NB4 (cell line): ENCODE data around the gene PCTP.

ENCODE experiments used
- DNase-seq: peaks from one replicate; pipeline ENCODE4 v3.0.0; 2010; ENCODE audit warnings: low read depth
- H3K4me3 ChIP-seq: one replicate; pipeline ENCODE4 v1.5.1; 2011; ENCODE audit warnings: mild to moderate bottlenecking, low read depth, low read length, moderate library complexity
- CTCF ChIP-seq: IDR thresholded peaks from one replicate; pipeline ENCODE4 v1.5.1; 2012; ENCODE audit warnings: low read depth, low read length
- MAX ChIP-seq: IDR thresholded peaks from 2 replicates; pipeline ENCODE4 v1.6.1; 2011; ENCODE audit warnings: low read depth, low read length
- MYC ChIP-seq: IDR thresholded peaks from 2 replicates; pipeline ENCODE4 v1.6.1; 2011; ENCODE audit warnings: low read depth, low read length
- POLR2A ChIP-seq: IDR thresholded peaks from 2 replicates; pipeline ENCODE4 v1.6.1; 2011; ENCODE audit warnings: mild to moderate bottlenecking; ENCODE audit not compliant: insufficient read length; ENCODE audit errors: extremely low read depth

PCTP gene

GRCh38 chr17:55784666-55785065, 33.8 kb downstream of the PCTP start:
- DNase-seq = no peak
- H3K4me3 ChIP-seq = no peak overlapping the region
- TF ChIP-seq POLR2A = no peak
- TF ChIP-seq MYC = no peak
- TF ChIP-seq MAX = no peak
- no peak for TF ChIP-seq CTCF

GRCh38 chr17:55785181-55785580, 34.3 kb downstream of the PCTP start:
- TF ChIP-seq POLR2A (no peak), MAX (no peak), CTCF (no peak), MYC (no peak)
- no peak for DNase-seq
- no peak overlapping the region for H3K4me3 ChIP-seq

GRCh38 chr17:55793272-55793671, 42.4 kb downstream of the PCTP start:
- DNase-seq = no peak
- no peak overlapping the region for H3K4me3 ChIP-seq
- TF ChIP-seq MYC (no peak), MAX (no peak), CTCF (no peak), POLR2A (no peak)

- no peak for DNase-seq
- TF ChIP-seq MAX = no peak
- no peak for TF ChIP-seq POLR2A
- TF ChIP-seq CTCF = no peak
- TF ChIP-seq MYC = no peak
These were observed 44.1 kb downstream of the PCTP start for GRCh38 chr17:55794725-55795482.

GRCh38 chr17:55806745-55807495, 56.1 kb downstream of the PCTP start:
- DNase-seq = no peak
- H3K4me3 ChIP-seq = no peak overlapping the region
- TF ChIP-seq POLR2A (no peak), MAX (no peak), CTCF (no peak), MYC (no peak)

More at GRCh38 chr17:55794725-55795482, 44.1 kb downstream of the PCTP start:
- no peak overlapping the region for H3K4me3 ChIP-seq
